ENCODE data around the gene GINS2. TPM values are rescaled to one million over a fixed set of nuclear protein-coding genes. Genes with fewer than 3 reads are reported as not detected.

GINS2 gene
- total and polyA plus RNA-seq, 2 donors (not counting 3 experiments of a cell fraction or from before 2014, with no cell fraction given), result 10.4 to 24.1 TPM

DNA sequence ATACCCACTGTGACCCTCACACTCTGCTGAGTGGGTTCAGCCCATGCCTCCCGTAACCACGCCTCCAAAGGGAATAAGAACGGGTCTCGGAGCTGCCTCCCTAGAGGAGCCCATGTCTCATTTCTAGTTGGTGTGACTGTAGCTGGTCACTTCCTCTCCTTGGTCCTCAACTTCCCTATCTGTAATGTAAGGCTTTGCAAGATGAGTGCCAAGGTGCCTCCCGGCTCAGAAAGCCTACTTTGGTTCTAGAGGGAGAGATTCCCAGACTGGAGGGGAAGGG is 41.4 kb upstream of the GINS2 start:
- no TSS peak for BruUV-seq (replicated peaks)

More for the DNA sequence above, 41.4 kb upstream of the GINS2 start:
- intact Hi-C loops (cut with micrococcal nuclease) (no loop called here), dilution Hi-C loops (cut with MboI; ENCODE audit: extremely low pct_ligation_motif_present, low sequenced_read_pairs) (no loop called here)
- Histone ChIP-seq H3K79me2 (ENCODE audit: control insufficient read depth, insufficient read depth, low read length) (peaks cover 35% of the 10 kb centered on the region), H4K20me1 (replicated peaks; ENCODE audit: control insufficient read depth, extremely low read depth, insufficient read depth, low read length) (no peaks in the 10 kb centered on the region), H3K9me1 (replicated peaks; ENCODE audit: control insufficient read depth, extremely low read depth, insufficient read depth, low read length) (no peaks in the 10 kb centered on the region), H3K4me2 (ENCODE audit: insufficient read depth, low read length) (no peak overlapping the region), H2AFZ (ENCODE audit: low read depth, low read length) (no peak overlapping the region), H3K4me1 (ENCODE audit: control insufficient read depth, extremely low read depth, insufficient read depth, low read length) (no peaks in the 10 kb centered on the region), H3K9ac (replicated peaks; ENCODE audit: extremely low read depth, insufficient read depth, low read length) (no peak overlapping the region), H3K27me3 (ENCODE audit: control insufficient read depth in 2 of 2, insufficient read depth in 2 of 2, low read length in 2 of 2) (no peaks in the 10 kb centered on the region), H3K9me3 (replicated peaks; ENCODE audit: control insufficient read depth, insufficient read depth, low read length) (no peaks in the 10 kb centered on the region), H3K4me3 (replicated peaks in 1 of 3; ENCODE audit: insufficient read depth in 1 of 3, low read depth in 1 of 3, low read length in 3 of 3) (no peak overlapping the region), H3K36me3 (ENCODE audit: control insufficient read depth in 2 of 2, extremely low read depth in 1 of 2, insufficient read depth in 2 of 2, low read length in 2 of 2) (peaks cover 0 to 3% of the 10 kb centered on the region in 2 experiments), H3K27ac (ENCODE audit: insufficient read depth, low read depth, low read length) (no peak overlapping the region)
- no peak for FAIRE-seq
- TF ChIP-seq POLR2AphosphoS5 (IDR thresholded peaks at IDR 0.05; ENCODE audit: insufficient read depth, low read depth, low read length), result no peak
- no peak for TF ChIP-seq CTCF (IDR thresholded peaks at IDR 0.05; ENCODE audit: extremely low read depth in 1 of 2, insufficient read depth in 1 of 2, low read depth in 1 of 2, low read length in 2 of 2)
- TF ChIP-seq GATA2 (IDR thresholded peaks at IDR 0.05; ENCODE audit: insufficient read depth, insufficient read length, low read depth, low read length), result no peak
- no peak for TF ChIP-seq FOS (IDR thresholded peaks at IDR 0.05; ENCODE audit: borderline replicate concordance, insufficient read depth, low read length)
- no peak for TF ChIP-seq EZH2 (IDR thresholded peaks at IDR 0.05; ENCODE audit: borderline replicate concordance, low read depth, low read length, severe bottlenecking)
- no peak for TF ChIP-seq MYC (IDR thresholded peaks at IDR 0.05; ENCODE audit: low read depth, low read length)
- ChIA-PET CTCF (interaction anchor here (1.0 to 1.5 kb wide), 4 partner anchors 8 to 54 kb away, joined by 3 to 5 read pairs (median 3); no protein-coding TSS in a partner anchor), POLR2A (no interaction called here)
- no peak for DNase-seq (ENCODE audit: low read depth, low spot score)

Measured in endothelial cell of umbilical vein (primary cell).